Measurements from ENCODE around the gene ATP8A1. TPM values are rescaled to one million over a fixed set of nuclear protein-coding genes. Genes with fewer than 3 reads are reported as not detected.
"Not testable (repeated sequence)": the region's sequence is repeated elsewhere in the genome, so short reads cannot be mapped to it uniquely, and the experiment has no call there.

Gene ATP8A1
- total RNA-seq, 1 donor from 2014 or later: 12.5 TPM

- no peak for DNase-seq (ENCODE audit: low spot score)
Measured at GRCh38 chr4:42510225-42510624, 146.7 kb downstream of the ATP8A1 start.

GRCh38 chr4:42501624-42502401 lies 155.1 kb downstream of the ATP8A1 start:
- no peak for DNase-seq (ENCODE audit: low spot score)

GRCh38 chr4:42498040-42498439 lies 158.9 kb downstream of the ATP8A1 start:
- DNase-seq (ENCODE audit: low spot score): no peak

- DNase-seq (ENCODE audit: low spot score): no peak
Measured at GRCh38 chr4:42497142-42497910, 159.6 kb downstream of the ATP8A1 start.

- no peak for DNase-seq (ENCODE audit: low spot score)
Measured at GRCh38 chr4:42492962-42493361, 163.9 kb downstream of the ATP8A1 start.

GRCh38 chr4:42490015-42490414 lies 166.9 kb downstream of the ATP8A1 start:
- DNase-seq (ENCODE audit: low spot score): no peak

- no peak for DNase-seq (ENCODE audit: low spot score)
Measured at GRCh38 chr4:42489095-42489494, 167.8 kb downstream of the ATP8A1 start.

GRCh38 chr4:42488554-42488953 lies 168.4 kb downstream of the ATP8A1 start:
- no peak for DNase-seq (ENCODE audit: low spot score)

GRCh38 chr4:42488114-42488513 lies 168.8 kb downstream of the ATP8A1 start:
- DNase-seq (ENCODE audit: low spot score): no peak

GRCh38 chr4:42487230-42487629 lies 169.7 kb downstream of the ATP8A1 start:
- no peak for DNase-seq (ENCODE audit: low spot score)

- DNase-seq (ENCODE audit: low spot score): not testable (repeated sequence)
Measured at GRCh38 chr4:42486156-42486555, 170.7 kb downstream of the ATP8A1 start.

- DNase-seq (ENCODE audit: low spot score): no peak
Measured at GRCh38 chr4:42484630-42485029, 172.3 kb downstream of the ATP8A1 start.

GRCh38 chr4:42483426-42484379 lies 173.2 kb downstream of the ATP8A1 start:
- no peak for DNase-seq (ENCODE audit: low spot score)

- DNase-seq (ENCODE audit: low spot score): no peak
Measured at GRCh38 chr4:42482516-42483327, 174.2 kb downstream of the ATP8A1 start.

GRCh38 chr4:42480717-42481116 lies 176.2 kb downstream of the ATP8A1 start:
- no peak for DNase-seq (ENCODE audit: low spot score)

- DNase-seq (ENCODE audit: low spot score): no peak
Measured at GRCh38 chr4:42480281-42480680, 176.6 kb downstream of the ATP8A1 start.

GRCh38 chr4:42478946-42479345 lies 178.0 kb downstream of the ATP8A1 start:
- no peak for DNase-seq (ENCODE audit: low spot score)

- no peak for DNase-seq (ENCODE audit: low spot score)
Measured at GRCh38 chr4:42478509-42478908, 178.4 kb downstream of the ATP8A1 start.

GRCh38 chr4:42474406-42474805 lies 182.5 kb downstream of the ATP8A1 start:
- no peak for DNase-seq (ENCODE audit: low spot score)

GRCh38 chr4:42473071-42473684 lies 183.7 kb downstream of the ATP8A1 start:
- DNase-seq (ENCODE audit: low spot score): no peak

- no peak for DNase-seq (ENCODE audit: low spot score)
Measured at GRCh38 chr4:42471896-42472295, 185.0 kb downstream of the ATP8A1 start.

All from ureter (tissue), 1 donor.